SKM-1 treated with dmso at 0.1 percent for 144 hours (cell line): ENCODE data around the gene MSRB1.

Source experiments
- DNase-seq: peaks from one replicate; lab custom pipeline; 2025; ENCODE audit not compliant: unreplicated experiment; lab: John Stamatoyannopoulos, UW

MSRB1 gene

GRCh38 chr16:1979271-1980029 lies 36.5 kb upstream of the MSRB1 start:
- DNase-seq = no peak

- DNase-seq = no peak
Measured at GRCh38 chr16:1978476-1979120, 35.6 kb upstream of the MSRB1 start.

GRCh38 chr16:1977875-1978268 lies 34.9 kb upstream of the MSRB1 start:
- DNase-seq = no peak

GRCh38 chr16:1976951-1977874 lies 34.2 kb upstream of the MSRB1 start:
- DNase-seq = no peak

GRCh38 chr16:1976216-1976520 lies 33.2 kb upstream of the MSRB1 start:
- DNase-seq = no peak

GRCh38 chr16:1975432-1976215 lies 32.6 kb upstream of the MSRB1 start:
- DNase-seq = no peak

GRCh38 chr16:1974157-1975070 lies 31.4 kb upstream of the MSRB1 start:
- DNase-seq = no peak

- no peak for DNase-seq
Measured at GRCh38 chr16:1973461-1974156, 30.6 kb upstream of the MSRB1 start.

GRCh38 chr16:1972490-1972877 lies 29.5 kb upstream of the MSRB1 start:
- DNase-seq = no peak

GRCh38 chr16:1971796-1972489 lies 28.9 kb upstream of the MSRB1 start, which contains the start of gene TBL3:
TBL3 (plus strand) TSS chr16:1972053; CDS start chr16:1972165, 112 bp downstream.
- peak; percentile 87 for DNase-seq

- no peak for DNase-seq
Measured at GRCh38 chr16:1968146-1968953, 25.4 kb upstream of the MSRB1 start.

GRCh38 chr16:1966460-1966859 lies 23.5 kb upstream of the MSRB1 start, which contains the start of gene RNF151:
RNF151 (plus strand) TSS chr16:1966856; CDS start chr16:1966882, 26 bp downstream.
- DNase-seq = no peak

- no peak for DNase-seq
Measured at GRCh38 chr16:1965396-1966001, 22.5 kb upstream of the MSRB1 start.

GRCh38 chr16:1964506-1965395 lies 21.8 kb upstream of the MSRB1 start, which contains the start of gene RPS2:
RPS2 (minus strand) TSS chr16:1964826; CDS start chr16:1964625, 201 bp downstream.
- peak; percentile 98 for DNase-seq

- DNase-seq = no peak
Measured at GRCh38 chr16:1963806-1964505, 21.0 kb upstream of the MSRB1 start.
